ENCODE measurements around the gene OR52E5. TPM values are rescaled to one million over a fixed set of nuclear protein-coding genes. Genes with fewer than 3 reads are reported as not detected.

The OR52E5 gene
- total RNA-seq, 2 experiments from 2014 or later, result not detected

GRCh38 chr11:5865826-5866225, 27.2 kb upstream of the OR52E5 start:
- no peaks in the 10 kb centered on the region for H3K4me1 Mint-ChIP-seq (ENCODE audit: low read depth)
- no peaks in the 10 kb centered on the region for H3K36me3 Mint-ChIP-seq (ENCODE audit: low read depth)
- intact Hi-C loops (cut with micrococcal nuclease), result no loop called here
- ChIA-PET POLR2A (no interaction called here), CTCF (no interaction called here)
- ATAC-seq (no peak), DNase-seq (no peak)
- no peak for TF ChIP-seq CTCF (IDR thresholded peaks at IDR 0.05)
- peaks cover 16% of the 10 kb centered on the region for H3K27me3 Mint-ChIP-seq
- peaks cover 6% of the 10 kb centered on the region for H3K9me3 Mint-ChIP-seq
- H3K4me3 Mint-ChIP-seq, result no peak overlapping the region
- no peak overlapping the region for H3K27ac Mint-ChIP-seq

GRCh38 chr11:5878564-5878963, 14.4 kb upstream of the OR52E5 start:
- intact Hi-C loops (cut with micrococcal nuclease), result no loop called here
- ChIA-PET POLR2A (no interaction called here), CTCF (no interaction called here)
- Mint-ChIP-seq H3K4me1 (ENCODE audit: low read depth) (no peaks in the 10 kb centered on the region), H3K4me3 (no peak overlapping the region), H3K27me3 (peaks cover 3% of the 10 kb centered on the region), H3K27ac (no peak overlapping the region), H3K9me3 (no peaks in the 10 kb centered on the region), H3K36me3 (ENCODE audit: low read depth) (no peaks in the 10 kb centered on the region)
- no peak for DNase-seq
- no peak for TF ChIP-seq CTCF (IDR thresholded peaks at IDR 0.05)
- no peak for ATAC-seq

- ChIA-PET CTCF (no interaction called here), POLR2A (no interaction called here)
- H3K36me3 Mint-ChIP-seq (ENCODE audit: low read depth), result no peaks in the 10 kb centered on the region
- ATAC-seq (no peak), DNase-seq (no peak)
- peaks cover 6% of the 10 kb centered on the region for H3K27me3 Mint-ChIP-seq
- no peak for TF ChIP-seq CTCF (IDR thresholded peaks at IDR 0.05)
- no peaks in the 10 kb centered on the region for H3K9me3 Mint-ChIP-seq
- no peak within 1 kb of the TSS for H3K4me3 Mint-ChIP-seq
- intact Hi-C loops (cut with micrococcal nuclease), result no loop called here
- H3K27ac Mint-ChIP-seq, result no peak within 1 kb of the TSS
- H3K4me1 Mint-ChIP-seq (ENCODE audit: low read depth), result no peaks in the 10 kb centered on the region
These were observed 12.7 kb upstream of the OR52E5 start, which contains the start of gene OR52E4 for GRCh38 chr11:5880329-5880728. Gene OR52E4 (plus strand): TSS chr11:5880629. CDS start chr11:5884293, 3,664 bp downstream.

DNA sequence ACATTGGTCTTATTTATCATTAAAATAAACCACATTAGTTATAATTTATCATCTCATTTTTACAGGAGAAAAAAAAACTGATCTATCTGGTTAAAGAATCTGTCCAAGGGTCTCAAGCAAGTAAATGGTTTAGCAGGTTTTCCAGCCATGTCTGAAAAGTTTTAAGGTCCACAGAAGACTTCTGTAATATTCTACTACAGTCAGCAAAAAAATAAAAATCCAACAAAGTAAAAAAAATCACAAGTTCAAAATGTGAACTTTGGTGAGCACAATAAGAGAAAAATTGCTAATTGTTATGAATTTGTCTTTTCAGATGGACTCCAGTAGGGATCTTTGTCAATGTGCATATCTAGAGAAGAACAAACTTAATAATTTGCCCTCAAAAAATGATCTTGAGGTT, 11.3 kb upstream of the OR52E5 start:
- DNase-seq (no peak), ATAC-seq (no peak)
- Mint-ChIP-seq H3K9me3 (no peaks in the 10 kb centered on the region), H3K27ac (no peak overlapping the region), H3K4me1 (ENCODE audit: low read depth) (no peaks in the 10 kb centered on the region), H3K4me3 (no peak overlapping the region), H3K36me3 (ENCODE audit: low read depth) (no peaks in the 10 kb centered on the region), H3K27me3 (peaks cover 7% of the 10 kb centered on the region)
- ChIA-PET CTCF (no interaction called here), POLR2A (no interaction called here)
- intact Hi-C loops (cut with micrococcal nuclease), result no loop called here
- TF ChIP-seq CTCF (IDR thresholded peaks at IDR 0.05), result no peak

DNA sequence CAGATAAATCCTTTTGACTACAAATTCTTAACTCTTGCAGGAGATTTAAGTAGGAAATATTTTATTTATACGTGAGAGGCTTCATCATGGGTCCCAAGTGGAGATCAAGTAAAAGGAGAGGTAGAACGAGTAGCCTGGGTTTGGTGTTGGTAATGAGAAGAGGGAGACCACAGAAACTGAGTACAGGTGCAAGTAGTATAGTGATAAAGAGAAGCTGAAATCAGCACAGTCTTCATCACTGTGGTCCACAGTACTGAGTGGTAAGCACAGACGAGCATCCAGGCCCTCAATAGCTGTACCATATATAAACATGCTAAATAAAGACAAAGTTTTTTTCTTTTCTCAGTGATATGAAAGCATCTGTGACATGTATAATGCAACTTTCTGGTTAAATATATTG, 5.8 kb upstream of the OR52E5 start:
- ChIA-PET CTCF (interaction anchor here (2.0 kb wide), 1 partner anchor 10 kb away, joined by 5 read pairs; no protein-coding TSS in a partner anchor), POLR2A (no interaction called here)
- no peak for ATAC-seq
- peaks cover 8% of the 10 kb centered on the region for H3K27me3 Mint-ChIP-seq
- TF ChIP-seq CTCF (IDR thresholded peaks at IDR 0.05), result no peak
- DNase-seq, result no peak
- H3K4me1 Mint-ChIP-seq (ENCODE audit: low read depth), result no peaks in the 10 kb centered on the region
- no peaks in the 10 kb centered on the region for H3K9me3 Mint-ChIP-seq
- no peak overlapping the region for H3K4me3 Mint-ChIP-seq
- no peak overlapping the region for H3K27ac Mint-ChIP-seq
- intact Hi-C loops (cut with micrococcal nuclease), result no loop called here
- H3K36me3 Mint-ChIP-seq (ENCODE audit: low read depth), result no peaks in the 10 kb centered on the region

All from activated CD8-positive, alpha-beta T cell treated with anti-CD3 and anti-CD28 coated beads for 36 hours (primary cell).